Measurements from ENCODE around the gene GRHL3.

DNA sequence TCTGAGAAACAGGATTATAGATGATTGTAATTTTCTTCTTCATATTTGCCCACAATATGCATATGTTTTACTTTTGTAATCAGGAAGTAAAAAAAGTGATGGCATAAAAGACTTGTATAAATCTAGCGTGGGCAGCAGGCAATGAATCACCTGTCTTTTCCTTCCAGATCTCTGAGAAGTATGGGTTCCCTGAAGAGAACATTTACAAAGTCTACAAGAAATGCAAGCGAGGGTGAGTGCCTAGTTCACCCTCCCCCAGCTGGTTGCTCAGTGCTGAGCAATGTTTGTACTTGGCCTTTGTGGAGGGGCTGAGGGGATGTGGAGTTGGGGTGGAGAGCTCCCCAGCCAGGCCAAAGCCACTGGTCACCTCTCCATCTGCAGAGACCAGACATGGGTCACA, 30.7 kb downstream of the GRHL3 start:
- TF ChIP-seq, protein P1, sequence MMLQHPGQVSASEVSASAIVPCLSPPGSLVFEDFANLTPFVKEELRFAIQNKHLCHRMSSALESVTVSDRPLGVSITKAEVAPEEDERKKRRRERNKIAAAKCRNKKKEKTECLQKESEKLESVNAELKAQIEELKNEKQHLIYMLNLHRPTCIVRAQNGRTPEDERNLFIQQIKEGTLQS (IDR thresholded peaks at IDR 0.05) = no peak
- TF ChIP-seq, protein P2, sequence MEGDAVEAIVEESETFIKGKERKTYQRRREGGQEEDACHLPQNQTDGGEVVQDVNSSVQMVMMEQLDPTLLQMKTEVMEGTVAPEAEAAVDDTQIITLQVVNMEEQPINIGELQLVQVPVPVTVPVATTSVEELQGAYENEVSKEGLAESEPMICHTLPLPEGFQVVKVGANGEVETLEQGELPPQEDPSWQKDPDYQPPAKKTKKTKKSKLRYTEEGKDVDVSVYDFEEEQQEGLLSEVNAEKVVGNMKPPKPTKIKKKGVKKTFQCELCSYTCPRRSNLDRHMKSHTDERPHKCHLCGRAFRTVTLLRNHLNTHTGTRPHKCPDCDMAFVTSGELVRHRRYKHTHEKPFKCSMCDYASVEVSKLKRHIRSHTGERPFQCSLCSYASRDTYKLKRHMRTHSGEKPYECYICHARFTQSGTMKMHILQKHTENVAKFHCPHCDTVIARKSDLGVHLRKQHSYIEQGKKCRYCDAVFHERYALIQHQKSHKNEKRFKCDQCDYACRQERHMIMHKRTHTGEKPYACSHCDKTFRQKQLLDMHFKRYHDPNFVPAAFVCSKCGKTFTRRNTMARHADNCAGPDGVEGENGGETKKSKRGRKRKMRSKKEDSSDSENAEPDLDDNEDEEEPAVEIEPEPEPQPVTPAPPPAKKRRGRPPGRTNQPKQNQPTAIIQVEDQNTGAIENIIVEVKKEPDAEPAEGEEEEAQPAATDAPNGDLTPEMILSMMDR (IDR thresholded peaks at IDR 0.05; ENCODE audit: low read depth, low read length, missing input control) = no peak
- TF ChIP-seq SP1 (IDR thresholded peaks at IDR 0.05) = no peak
- no peak for TF ChIP-seq MAX (IDR thresholded peaks at IDR 0.05)
- TF ChIP-seq, protein P3, sequence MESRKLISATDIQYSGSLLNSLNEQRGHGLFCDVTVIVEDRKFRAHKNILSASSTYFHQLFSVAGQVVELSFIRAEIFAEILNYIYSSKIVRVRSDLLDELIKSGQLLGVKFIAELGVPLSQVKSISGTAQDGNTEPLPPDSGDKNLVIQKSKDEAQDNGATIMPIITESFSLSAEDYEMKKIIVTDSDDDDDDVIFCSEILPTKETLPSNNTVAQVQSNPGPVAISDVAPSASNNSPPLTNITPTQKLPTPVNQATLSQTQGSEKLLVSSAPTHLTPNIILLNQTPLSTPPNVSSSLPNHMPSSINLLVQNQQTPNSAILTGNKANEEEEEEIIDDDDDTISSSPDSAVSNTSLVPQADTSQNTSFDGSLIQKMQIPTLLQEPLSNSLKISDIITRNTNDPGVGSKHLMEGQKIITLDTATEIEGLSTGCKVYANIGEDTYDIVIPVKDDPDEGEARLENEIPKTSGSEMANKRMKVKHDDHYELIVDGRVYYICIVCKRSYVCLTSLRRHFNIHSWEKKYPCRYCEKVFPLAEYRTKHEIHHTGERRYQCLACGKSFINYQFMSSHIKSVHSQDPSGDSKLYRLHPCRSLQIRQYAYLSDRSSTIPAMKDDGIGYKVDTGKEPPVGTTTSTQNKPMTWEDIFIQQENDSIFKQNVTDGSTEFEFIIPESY (IDR thresholded peaks at IDR 0.05) = no peak
- no peak for TF ChIP-seq YY1 (IDR thresholded peaks at IDR 0.05)
- no peak for TF ChIP-seq RAD21 (IDR thresholded peaks at IDR 0.05)
- TF ChIP-seq FOXA2 (IDR thresholded peaks at IDR 0.05) = no peak
- TF ChIP-seq, protein P4, sequence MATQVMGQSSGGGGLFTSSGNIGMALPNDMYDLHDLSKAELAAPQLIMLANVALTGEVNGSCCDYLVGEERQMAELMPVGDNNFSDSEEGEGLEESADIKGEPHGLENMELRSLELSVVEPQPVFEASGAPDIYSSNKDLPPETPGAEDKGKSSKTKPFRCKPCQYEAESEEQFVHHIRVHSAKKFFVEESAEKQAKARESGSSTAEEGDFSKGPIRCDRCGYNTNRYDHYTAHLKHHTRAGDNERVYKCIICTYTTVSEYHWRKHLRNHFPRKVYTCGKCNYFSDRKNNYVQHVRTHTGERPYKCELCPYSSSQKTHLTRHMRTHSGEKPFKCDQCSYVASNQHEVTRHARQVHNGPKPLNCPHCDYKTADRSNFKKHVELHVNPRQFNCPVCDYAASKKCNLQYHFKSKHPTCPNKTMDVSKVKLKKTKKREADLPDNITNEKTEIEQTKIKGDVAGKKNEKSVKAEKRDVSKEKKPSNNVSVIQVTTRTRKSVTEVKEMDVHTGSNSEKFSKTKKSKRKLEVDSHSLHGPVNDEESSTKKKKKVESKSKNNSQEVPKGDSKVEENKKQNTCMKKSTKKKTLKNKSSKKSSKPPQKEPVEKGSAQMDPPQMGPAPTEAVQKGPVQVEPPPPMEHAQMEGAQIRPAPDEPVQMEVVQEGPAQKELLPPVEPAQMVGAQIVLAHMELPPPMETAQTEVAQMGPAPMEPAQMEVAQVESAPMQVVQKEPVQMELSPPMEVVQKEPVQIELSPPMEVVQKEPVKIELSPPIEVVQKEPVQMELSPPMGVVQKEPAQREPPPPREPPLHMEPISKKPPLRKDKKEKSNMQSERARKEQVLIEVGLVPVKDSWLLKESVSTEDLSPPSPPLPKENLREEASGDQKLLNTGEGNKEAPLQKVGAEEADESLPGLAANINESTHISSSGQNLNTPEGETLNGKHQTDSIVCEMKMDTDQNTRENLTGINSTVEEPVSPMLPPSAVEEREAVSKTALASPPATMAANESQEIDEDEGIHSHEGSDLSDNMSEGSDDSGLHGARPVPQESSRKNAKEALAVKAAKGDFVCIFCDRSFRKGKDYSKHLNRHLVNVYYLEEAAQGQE (IDR thresholded peaks at IDR 0.05) = no peak
- TF ChIP-seq TAF1 (conservative IDR thresholded peaks at IDR 0.05) = no peak
- no peak for TF ChIP-seq RXRA (IDR thresholded peaks at IDR 0.05)
- TF ChIP-seq FOXA1 (IDR thresholded peaks at IDR 0.05) = no peak
- TF ChIP-seq GABPA (IDR thresholded peaks at IDR 0.05 in 1 of 2, conservative IDR thresholded peaks at IDR 0.05 in 1 of 2) = no peak
- TF ChIP-seq NR2F2 (IDR thresholded peaks at IDR 0.05) = no peak
